Endodermal cell (in vitro differentiated cells): ENCODE measurements around the gene DPH2. TPM values are rescaled to one million over a fixed set of nuclear protein-coding genes. Genes with fewer than 3 reads are reported as not detected.
A peak's percentile ranks its signal among the peaks of the same experiment; 100 is the strongest.

Source experiments
- DNase-seq: peaks from one replicate; pipeline ENCODE4 v3.0.0-alpha.2; 2017
- H3K27ac ChIP-seq: 2 replicates; pipeline ENCODE4 v1.5.1; 2013; ENCODE audit warnings: mild to moderate bottlenecking, low read depth, low read length, moderate library complexity
- H3K27me3 ChIP-seq: 2 replicates; pipeline ENCODE4 v1.6.1; 2013; ENCODE audit warnings: mild to moderate bottlenecking, low read length, moderate library complexity; ENCODE audit not compliant: insufficient read depth, control insufficient read depth, poor library complexity, severe bottlenecking
- H3K36me3 ChIP-seq: 2 replicates; pipeline ENCODE4 v1.7.0; 2013; ENCODE audit warnings: mild to moderate bottlenecking, low read length, moderate library complexity; ENCODE audit not compliant: control insufficient read depth, insufficient read depth
- H3K4me1 ChIP-seq: one replicate; pipeline ENCODE4 v1.7.0; 2013; ENCODE audit warnings: low read length; ENCODE audit not compliant: control insufficient read depth, insufficient read depth
- H3K4me3 ChIP-seq: 2 replicates; pipeline ENCODE4 v1.5.1; 2013; ENCODE audit warnings: mild to moderate bottlenecking, low read length, moderate library complexity
- H3K9ac ChIP-seq: 2 replicates; pipeline ENCODE4 v1.6.1; 2013; ENCODE audit warnings: mild to moderate bottlenecking, low read length, moderate library complexity; ENCODE audit not compliant: poor library complexity, severe bottlenecking; ENCODE audit errors: extremely low read depth
- H3K9me3 ChIP-seq: 2 replicates; pipeline ENCODE4 v1.6.1; 2013; ENCODE audit warnings: mild to moderate bottlenecking, low read length, moderate library complexity; ENCODE audit not compliant: control insufficient read depth
- H3K27ac Mint-ChIP-seq: 2 replicates; pipeline ENCODE4 v1.8.0; 2020; ENCODE audit warnings: mixed read lengths
- H3K27me3 Mint-ChIP-seq: 2 replicates; pipeline ENCODE4 v1.8.0; 2021; ENCODE audit warnings: mild to moderate bottlenecking, mixed read lengths; ENCODE audit not compliant: insufficient read depth
- H3K36me3 Mint-ChIP-seq: 2 replicates; pipeline ENCODE4 v1.8.0; 2020; ENCODE audit warnings: low read depth, mixed read lengths
- H3K4me1 Mint-ChIP-seq: 2 replicates; pipeline ENCODE4 v1.8.0; 2020; ENCODE audit warnings: mixed read lengths
- H3K4me3 Mint-ChIP-seq: 2 replicates; pipeline ENCODE4 v1.8.0; 2020; ENCODE audit warnings: mild to moderate bottlenecking, moderate library complexity, mixed read lengths
- H3K9me3 Mint-ChIP-seq: 2 replicates; pipeline ENCODE4 v1.8.0; 2020; ENCODE audit warnings: mild to moderate bottlenecking, mixed read lengths
- CTCF ChIP-seq: fragments of 200-600 bp; sonication (generic); conservative IDR thresholded peaks from 2 replicates; pipeline ENCODE4 v1.5.0; 2021; ENCODE audit warnings: antibody characterized with exemption, mild to moderate bottlenecking
- WGBS, 2 experiments: methylation state at CpG; one replicate each; pipeline versions ENCODE4 v1.1.5 to v1.1.7; 2013; ENCODE audit warnings: missing lambda C conversion rate in 2 of 2, mixed read lengths in 1 of 2; ENCODE audit not compliant: insufficient coverage in 1 of 2, insufficient read length in 1 of 2; 5-methylcytosine and 5-hydroxymethylcytosine counted together
- total RNA-seq, 2 donors: library from RNA; stranded (reverse); fragmentation: NEBNext Ultra II Directional in 1 of 2; extraction: Animal tissue kit (Norgen Biotek cat#: 25700) in 1 of 2; gene quantifications; 2 replicates in 1 of 2; 3 replicates in 1 of 2; pipeline ENCODE4 v1.2.1, GENCODE V29; 2021

Gene DPH2
- total RNA-seq, 2 donors from 2014 or later = 28.5 to 31.3 TPM

DNA sequence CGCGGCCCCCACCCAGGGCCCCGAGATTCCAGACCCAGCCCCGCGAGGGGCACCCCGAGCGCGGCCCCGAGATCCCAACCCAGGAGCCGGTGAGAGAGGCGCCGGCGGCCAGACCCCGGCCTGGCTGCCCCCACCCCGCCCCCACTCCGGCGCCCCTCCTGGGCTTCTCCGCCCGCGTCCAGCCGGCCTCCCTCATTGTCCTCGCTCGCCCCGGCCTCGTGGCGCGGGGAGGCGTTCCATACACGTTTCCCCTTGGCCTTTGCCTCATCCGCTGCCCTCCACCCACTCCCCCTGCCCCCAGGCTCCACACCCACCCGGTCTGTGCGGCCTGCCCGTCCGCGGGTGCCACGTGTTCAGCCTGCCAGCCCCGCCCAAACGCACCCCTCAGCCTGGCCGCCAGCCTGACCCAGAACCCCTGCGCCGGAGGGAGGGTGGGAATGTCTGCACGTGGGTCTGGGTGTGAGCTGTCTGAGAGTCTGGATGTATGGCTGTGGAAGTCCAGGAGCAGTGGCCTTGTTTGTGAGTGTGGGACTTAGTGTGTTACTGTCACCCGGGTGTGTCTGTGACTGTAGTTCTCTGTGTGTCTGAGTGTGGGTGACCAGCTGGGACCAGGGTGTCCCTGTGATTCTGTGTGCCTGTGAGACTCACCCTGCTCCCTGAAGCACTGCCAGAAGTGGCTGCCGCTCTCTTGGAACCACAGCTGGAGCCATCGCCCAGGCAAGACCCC lies 9.9 kb downstream of the DPH2 start:
- Histone ChIP-seq H3K27ac (peak overlapping the region; percentile 46), H3K9me3 (no peaks in the 10 kb centered on the region), H3K27me3 (no peaks in the 10 kb centered on the region), H3K9ac (peak overlapping the region; percentile 63), H3K4me3 (peak overlapping the region; percentile 85), H3K36me3 (peaks cover 20% of the 10 kb centered on the region), H3K4me1 (peaks cover 7% of the 10 kb centered on the region)
- no peak for TF ChIP-seq CTCF
- 5 to 13% methylated on average over 8 to 45 of the region's 45 CpGs for WGBS, 2 experiments
- Mint-ChIP-seq H3K36me3 (peaks cover 37% of the 10 kb centered on the region), H3K4me3 (peak overlapping the region; percentile 81), H3K27ac (peak overlapping the region; percentile 86), H3K27me3 (no peaks in the 10 kb centered on the region), H3K4me1 (peaks cover 22% of the 10 kb centered on the region), H3K9me3 (no peaks in the 10 kb centered on the region)
- peak; percentile 74 for DNase-seq

- Histone ChIP-seq H3K36me3 (peaks cover 21% of the 10 kb centered on the region), H3K4me1 (peaks cover 7% of the 10 kb centered on the region), H3K27me3 (no peaks in the 10 kb centered on the region), H3K9ac (peak overlapping the region; percentile 63), H3K27ac (no peak overlapping the region), H3K9me3 (no peaks in the 10 kb centered on the region), H3K4me3 (peak overlapping the region; percentile 85)
- Mint-ChIP-seq H3K4me3 (peak overlapping the region; percentile 81), H3K27me3 (no peaks in the 10 kb centered on the region), H3K36me3 (peaks cover 41% of the 10 kb centered on the region), H3K9me3 (no peaks in the 10 kb centered on the region), H3K4me1 (peaks cover 21% of the 10 kb centered on the region), H3K27ac (peak overlapping the region; percentile 86)
- TF ChIP-seq CTCF = no peak
- 84 to 85% methylated on average over 6 to 13 of the region's 13 CpGs for WGBS, 2 experiments
- no peak for DNase-seq
These were observed 10.7 kb downstream of the DPH2 start for GRCh38 chr1:43980255-43981134.

DNA sequence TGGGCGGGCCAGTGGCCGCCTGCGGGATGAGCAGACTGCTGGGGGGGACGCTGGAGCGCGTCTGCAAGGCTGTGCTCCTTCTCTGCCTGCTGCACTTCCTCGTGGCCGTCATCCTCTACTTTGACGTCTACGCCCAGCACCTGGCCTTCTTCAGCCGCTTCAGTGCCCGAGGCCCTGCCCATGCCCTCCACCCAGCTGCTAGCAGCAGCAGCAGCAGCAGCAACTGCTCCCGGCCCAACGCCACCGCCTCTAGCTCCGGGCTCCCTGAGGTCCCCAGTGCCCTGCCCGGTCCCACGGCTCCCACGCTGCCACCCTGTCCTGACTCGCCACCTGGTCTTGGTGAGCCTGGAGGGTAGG lies 11.3 kb downstream of the DPH2 start:
- Histone ChIP-seq H3K36me3 (peaks cover 26% of the 10 kb centered on the region), H3K9me3 (no peaks in the 10 kb centered on the region), H3K27ac (no peak overlapping the region), H3K4me3 (no peak overlapping the region), H3K27me3 (no peaks in the 10 kb centered on the region), H3K4me1 (peaks cover 4% of the 10 kb centered on the region), H3K9ac (no peak overlapping the region)
- WGBS, 2 experiments = 87 to 92% methylated on average over 5 to 20 of the region's 20 CpGs
- DNase-seq = no peak
- H3K27me3 Mint-ChIP-seq = no peaks in the 10 kb centered on the region
- H3K4me3 Mint-ChIP-seq = peak overlapping the region; percentile 81
- H3K4me1 Mint-ChIP-seq = peaks cover 18% of the 10 kb centered on the region
- H3K9me3 Mint-ChIP-seq = no peaks in the 10 kb centered on the region
- TF ChIP-seq CTCF = no peak
- H3K27ac Mint-ChIP-seq = no peak overlapping the region
- H3K36me3 Mint-ChIP-seq = peaks cover 46% of the 10 kb centered on the region
